T-helper 17 cell (primary cell): Measurements from ENCODE around the gene KHK. TPM values are rescaled to one million over a fixed set of nuclear protein-coding genes. Genes with fewer than 3 reads are reported as not detected.
A peak's percentile ranks its signal among the peaks of the same experiment; 100 is the strongest.

Experiments
- ATAC-seq: fragments of 150-1000 bp; cut with Tn5 transposase; 2 replicates; pipeline ENCODE4 v1.10.0; 2021; ENCODE audit warnings: mild to moderate bottlenecking, moderate library complexity
- DNase-seq, 3 donors: peaks; one replicate each; pipeline versions ENCODE4 v3.0.0 to v3.0.0-alpha.2; 2020 to 2021
- H3K9me3 ChIP-seq: one replicate; pipeline ENCODE4 v1.7.0; 2013; ENCODE audit warnings: low read length, mild to moderate bottlenecking; ENCODE audit not compliant: control insufficient read depth, poor library complexity, severe bottlenecking
- H3K27ac Mint-ChIP-seq: one replicate; pipeline ENCODE4 v1.8.0; 2022; ENCODE audit warnings: mild to moderate bottlenecking, moderate library complexity, mixed read lengths
- H3K27me3 Mint-ChIP-seq: one replicate; pipeline ENCODE4 v1.8.0; 2022; ENCODE audit warnings: mixed read lengths
- H3K36me3 Mint-ChIP-seq: one replicate; pipeline ENCODE4 v1.8.0; 2022; ENCODE audit warnings: low read depth, mixed read lengths
- H3K4me1 Mint-ChIP-seq: one replicate; pipeline ENCODE4 v1.8.0; 2022; ENCODE audit warnings: mild to moderate bottlenecking, mixed read lengths
- H3K4me3 Mint-ChIP-seq: one replicate; pipeline ENCODE4 v1.8.0; 2022; ENCODE audit warnings: mild to moderate bottlenecking, moderate library complexity, mixed read lengths
- total RNA-seq, 4 donors: library from RNA in 2 of 4; stranded (reverse) in 2 of 4; gene quantifications; one replicate each; pipeline ENCODE4 v1.2.3 and lab custom pipeline; 2022 to 2026

The KHK gene
- total RNA-seq, 2 donors from 2014 or later, result 4.5 to 5.4 TPM

DNA sequence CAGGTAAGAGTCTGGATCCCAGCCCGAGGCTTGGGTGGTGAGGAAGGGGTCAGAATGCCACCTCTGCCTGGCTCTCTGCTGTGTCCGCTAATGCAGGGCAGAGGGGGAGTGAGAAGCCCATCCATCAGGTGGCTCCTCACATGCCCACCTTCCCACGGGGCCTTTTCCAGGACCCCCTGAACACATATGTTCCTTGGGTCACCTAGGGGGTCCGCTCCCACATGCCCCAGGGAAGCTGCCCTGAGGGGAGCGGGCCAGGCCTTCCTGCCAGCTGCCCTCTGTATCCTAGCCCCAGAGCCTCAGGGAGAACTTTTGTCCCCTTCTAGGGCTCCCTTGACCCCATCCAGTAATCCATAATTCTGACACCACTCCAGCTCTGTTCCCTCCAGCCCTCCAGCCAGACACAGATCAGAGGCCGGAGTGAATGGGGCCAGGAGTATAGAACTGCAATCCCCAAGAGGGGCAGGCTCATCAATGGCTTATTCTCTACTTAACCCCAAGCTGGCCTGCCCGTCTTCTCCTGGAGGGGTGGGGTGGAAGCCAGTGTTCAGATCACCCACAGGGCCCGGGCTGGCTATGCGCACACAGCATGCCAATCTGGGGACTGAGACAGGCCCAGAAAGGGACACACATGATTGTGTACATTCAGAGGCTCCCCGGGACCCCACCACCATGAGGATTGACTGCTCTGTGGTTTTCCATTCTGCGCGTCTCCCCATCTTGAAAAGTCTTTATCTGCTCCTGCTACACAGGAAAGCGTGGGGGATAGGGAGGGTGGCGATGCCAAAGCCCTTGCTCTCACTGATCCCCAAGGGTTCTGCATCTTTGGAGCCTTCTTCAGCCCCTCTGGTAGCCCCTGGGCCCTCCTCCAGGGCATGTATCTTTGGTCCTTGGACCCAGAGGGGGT is 7.1 kb upstream of the KHK start:
- Mint-ChIP-seq H3K27ac (no peak overlapping the region), H3K27me3 (no peaks in the 10 kb centered on the region), H3K36me3 (no peaks in the 10 kb centered on the region), H3K4me3 (no peak overlapping the region), H3K4me1 (peaks cover 44% of the 10 kb centered on the region)
- ATAC-seq (no peak), DNase-seq (no peak)
- no peaks in the 10 kb centered on the region for H3K9me3 ChIP-seq

DNA sequence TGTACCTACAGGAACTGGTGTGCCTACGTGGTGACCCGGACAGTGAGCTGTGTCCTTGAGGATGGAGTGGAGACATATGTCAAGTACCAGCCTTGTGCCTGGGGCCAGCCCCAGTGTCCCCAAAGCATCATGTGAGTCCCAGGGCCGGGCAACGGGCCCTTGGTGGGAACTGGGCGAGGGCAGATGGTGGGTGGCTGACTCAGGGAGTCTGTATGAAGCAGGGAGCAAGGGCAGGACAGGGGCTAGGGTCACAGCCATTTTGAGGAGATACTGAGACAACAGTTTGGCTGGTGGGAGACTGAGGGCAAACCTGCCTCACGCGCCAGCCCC is 6.5 kb upstream of the KHK start:
- ATAC-seq, result no peak
- DNase-seq, result no peak
- H3K27ac Mint-ChIP-seq, result no peak overlapping the region
- no peaks in the 10 kb centered on the region for H3K36me3 Mint-ChIP-seq
- H3K4me3 Mint-ChIP-seq, result no peak overlapping the region
- no peaks in the 10 kb centered on the region for H3K27me3 Mint-ChIP-seq
- peaks cover 38% of the 10 kb centered on the region for H3K4me1 Mint-ChIP-seq
- H3K9me3 ChIP-seq, result no peaks in the 10 kb centered on the region

GRCh38 chr2:27080603-27080936 is 6.0 kb upstream of the KHK start:
- no peaks in the 10 kb centered on the region for H3K27me3 Mint-ChIP-seq
- ATAC-seq (no peak), DNase-seq (no peak)
- no peaks in the 10 kb centered on the region for H3K9me3 ChIP-seq
- peaks cover 36% of the 10 kb centered on the region for H3K4me1 Mint-ChIP-seq
- no peaks in the 10 kb centered on the region for H3K36me3 Mint-ChIP-seq
- peak overlapping the region; percentile 87 for H3K4me3 Mint-ChIP-seq
- H3K27ac Mint-ChIP-seq, result peak overlapping the region; percentile 82

- DNase-seq, result no peak
- H3K9me3 ChIP-seq, result no peaks in the 10 kb centered on the region
- H3K27me3 Mint-ChIP-seq, result no peaks in the 10 kb centered on the region
- no peak for ATAC-seq
- no peaks in the 10 kb centered on the region for H3K36me3 Mint-ChIP-seq
- H3K4me3 Mint-ChIP-seq, result peak overlapping the region; percentile 87
- peaks cover 33% of the 10 kb centered on the region for H3K4me1 Mint-ChIP-seq
- H3K27ac Mint-ChIP-seq, result peak overlapping the region; percentile 82
Observed at GRCh38 chr2:27081984-27082772, 4.4 kb upstream of the KHK start.

DNA sequence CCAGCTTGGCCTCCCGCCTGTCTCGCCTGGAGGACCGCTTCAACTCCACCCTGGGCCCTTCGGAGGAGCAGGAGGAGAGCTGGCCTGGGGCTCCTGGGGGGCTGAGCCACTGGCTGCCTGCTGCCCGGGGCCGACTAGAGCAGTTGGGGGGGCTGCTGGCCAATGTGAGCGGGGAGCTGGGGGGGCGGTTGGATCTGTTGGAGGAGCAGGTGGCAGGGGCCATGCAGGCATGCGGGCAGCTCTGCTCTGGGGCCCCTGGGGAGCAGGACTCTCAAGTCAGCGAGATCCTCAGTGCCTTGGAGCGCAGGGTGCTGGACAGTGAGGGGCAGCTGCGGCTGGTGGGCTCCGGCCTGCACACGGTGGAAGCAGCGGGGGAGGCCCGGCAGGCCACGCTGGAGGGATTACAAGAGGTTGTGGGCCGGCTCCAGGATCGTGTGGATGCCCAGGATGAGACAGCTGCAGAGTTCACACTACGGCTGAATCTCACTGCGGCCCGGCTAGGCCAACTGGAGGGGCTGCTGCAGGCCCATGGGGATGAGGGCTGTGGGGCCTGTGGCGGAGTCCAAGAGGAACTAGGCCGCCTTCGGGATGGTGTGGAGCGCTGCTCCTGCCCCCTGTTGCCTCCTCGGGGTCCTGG is 3.7 kb upstream of the KHK start:
- Mint-ChIP-seq H3K4me1 (peaks cover 32% of the 10 kb centered on the region), H3K27ac (no peak overlapping the region), H3K27me3 (no peaks in the 10 kb centered on the region), H3K36me3 (no peaks in the 10 kb centered on the region), H3K4me3 (no peak overlapping the region)
- H3K9me3 ChIP-seq, result no peaks in the 10 kb centered on the region
- DNase-seq (no peak), ATAC-seq (no peak)

- H3K27me3 Mint-ChIP-seq, result no peaks in the 10 kb centered on the region
- no peaks in the 10 kb centered on the region for H3K9me3 ChIP-seq
- no peak overlapping the region for H3K27ac Mint-ChIP-seq
- H3K36me3 Mint-ChIP-seq, result no peaks in the 10 kb centered on the region
- DNase-seq (no peak), ATAC-seq (no peak)
- H3K4me3 Mint-ChIP-seq, result peak overlapping the region; percentile 55
- H3K4me1 Mint-ChIP-seq, result peaks cover 31% of the 10 kb centered on the region
Observed at GRCh38 chr2:27083410-27084296, 2.9 kb upstream of the KHK start.

- no peak for ATAC-seq
- peak overlapping the region; percentile 55 for H3K4me3 Mint-ChIP-seq
- no peaks in the 10 kb centered on the region for H3K36me3 Mint-ChIP-seq
- H3K4me1 Mint-ChIP-seq, result peaks cover 31% of the 10 kb centered on the region
- DNase-seq, result no peak
- H3K27ac Mint-ChIP-seq, result peak overlapping the region; percentile 83
- no peaks in the 10 kb centered on the region for H3K27me3 Mint-ChIP-seq
- no peaks in the 10 kb centered on the region for H3K9me3 ChIP-seq
Observed at GRCh38 chr2:27084297-27085061, 2.1 kb upstream of the KHK start.

- DNase-seq, result no peak
- Mint-ChIP-seq H3K27me3 (no peaks in the 10 kb centered on the region), H3K36me3 (no peaks in the 10 kb centered on the region), H3K27ac (peak overlapping the region; percentile 83), H3K4me1 (peaks cover 29% of the 10 kb centered on the region), H3K4me3 (peak overlapping the region; percentile 92)
- ATAC-seq, result no peak
- no peaks in the 10 kb centered on the region for H3K9me3 ChIP-seq
Observed at GRCh38 chr2:27085062-27085672, 1.4 kb upstream of the KHK start.

DNA sequence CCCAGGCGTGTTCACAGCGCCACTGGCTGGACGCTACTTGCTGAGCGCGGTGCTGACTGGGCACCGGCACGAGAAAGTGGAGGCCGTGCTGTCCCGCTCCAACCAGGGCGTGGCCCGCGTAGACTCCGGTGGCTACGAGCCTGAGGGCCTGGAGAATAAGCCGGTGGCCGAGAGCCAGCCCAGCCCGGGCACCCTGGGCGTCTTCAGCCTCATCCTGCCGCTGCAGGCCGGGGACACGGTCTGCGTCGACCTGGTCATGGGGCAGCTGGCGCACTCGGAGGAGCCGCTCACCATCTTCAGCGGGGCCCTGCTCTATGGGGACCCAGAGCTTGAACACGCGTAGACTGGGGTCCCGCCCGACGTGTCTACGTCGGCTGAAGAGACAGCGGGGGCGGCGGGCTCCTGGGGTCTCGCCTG is 891 bp upstream of the KHK start:
- Mint-ChIP-seq H3K4me1 (peaks cover 27% of the 10 kb centered on the region), H3K4me3 (peak overlapping the region; percentile 92), H3K27me3 (no peaks in the 10 kb centered on the region), H3K36me3 (no peaks in the 10 kb centered on the region), H3K27ac (peak overlapping the region; percentile 83)
- H3K9me3 ChIP-seq, result no peaks in the 10 kb centered on the region
- DNase-seq (no peak), ATAC-seq (no peak)

- Mint-ChIP-seq H3K4me3 (peak overlapping the region; percentile 92), H3K36me3 (no peaks in the 10 kb centered on the region), H3K4me1 (peaks cover 21% of the 10 kb centered on the region), H3K27me3 (no peaks in the 10 kb centered on the region), H3K27ac (peak overlapping the region; percentile 83)
- peak; percentile 98 to 100 (median 99) for DNase-seq
- peak; percentile 94 for ATAC-seq
- H3K9me3 ChIP-seq, result no peaks in the 10 kb centered on the region
Observed at GRCh38 chr2:27086090-27086723, 365 bp upstream of the KHK start.

DNA sequence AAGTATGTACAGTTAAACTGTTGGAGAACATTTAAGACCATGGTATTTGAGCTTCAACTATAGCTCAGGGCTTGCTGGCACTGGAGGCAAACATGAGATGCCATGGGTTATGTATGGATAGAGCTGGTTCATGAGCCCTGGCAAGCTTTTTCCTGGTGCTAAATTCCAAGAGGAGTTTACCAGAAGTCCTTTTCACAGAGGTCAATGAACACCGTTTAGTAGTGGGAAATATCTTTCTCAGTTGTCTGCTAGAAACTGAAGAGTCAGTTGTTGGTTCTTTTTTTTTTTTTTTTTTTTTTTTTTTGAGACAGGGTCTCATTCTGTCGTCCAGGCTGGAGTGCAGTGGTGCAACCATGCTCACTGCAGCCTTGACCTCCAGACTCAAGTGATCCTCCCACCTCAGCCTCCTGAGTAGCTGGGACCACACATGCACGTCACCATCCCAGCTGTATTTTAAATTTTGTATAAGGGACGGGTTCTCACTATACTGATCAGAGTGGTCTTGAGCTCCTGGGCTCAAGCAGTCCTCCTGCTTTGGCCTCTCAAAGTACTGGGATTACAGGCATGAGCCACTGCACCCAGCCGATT is 1.3 kb downstream of the KHK start:
- H3K36me3 Mint-ChIP-seq, result no peaks in the 10 kb centered on the region
- DNase-seq (no peak), ATAC-seq (no peak)
- peaks cover 13% of the 10 kb centered on the region for H3K4me1 Mint-ChIP-seq
- H3K27ac Mint-ChIP-seq, result no peak overlapping the region
- no peaks in the 10 kb centered on the region for H3K27me3 Mint-ChIP-seq
- no peaks in the 10 kb centered on the region for H3K9me3 ChIP-seq
- H3K4me3 Mint-ChIP-seq, result peak overlapping the region; percentile 92
